NCI-H2196 (cell line): ENCODE data around the gene STK10.
A peak's percentile ranks its signal among the peaks of the same experiment; 100 is the strongest.
"Not testable (repeated sequence)": the region's sequence is repeated elsewhere in the genome, so short reads cannot be mapped to it uniquely, and the experiment has no call there.

Experiments
- DNase-seq: peaks from one replicate; lab custom pipeline; 2025; ENCODE audit not compliant: unreplicated experiment; lab: John Stamatoyannopoulos, UW

The STK10 gene

DNA sequence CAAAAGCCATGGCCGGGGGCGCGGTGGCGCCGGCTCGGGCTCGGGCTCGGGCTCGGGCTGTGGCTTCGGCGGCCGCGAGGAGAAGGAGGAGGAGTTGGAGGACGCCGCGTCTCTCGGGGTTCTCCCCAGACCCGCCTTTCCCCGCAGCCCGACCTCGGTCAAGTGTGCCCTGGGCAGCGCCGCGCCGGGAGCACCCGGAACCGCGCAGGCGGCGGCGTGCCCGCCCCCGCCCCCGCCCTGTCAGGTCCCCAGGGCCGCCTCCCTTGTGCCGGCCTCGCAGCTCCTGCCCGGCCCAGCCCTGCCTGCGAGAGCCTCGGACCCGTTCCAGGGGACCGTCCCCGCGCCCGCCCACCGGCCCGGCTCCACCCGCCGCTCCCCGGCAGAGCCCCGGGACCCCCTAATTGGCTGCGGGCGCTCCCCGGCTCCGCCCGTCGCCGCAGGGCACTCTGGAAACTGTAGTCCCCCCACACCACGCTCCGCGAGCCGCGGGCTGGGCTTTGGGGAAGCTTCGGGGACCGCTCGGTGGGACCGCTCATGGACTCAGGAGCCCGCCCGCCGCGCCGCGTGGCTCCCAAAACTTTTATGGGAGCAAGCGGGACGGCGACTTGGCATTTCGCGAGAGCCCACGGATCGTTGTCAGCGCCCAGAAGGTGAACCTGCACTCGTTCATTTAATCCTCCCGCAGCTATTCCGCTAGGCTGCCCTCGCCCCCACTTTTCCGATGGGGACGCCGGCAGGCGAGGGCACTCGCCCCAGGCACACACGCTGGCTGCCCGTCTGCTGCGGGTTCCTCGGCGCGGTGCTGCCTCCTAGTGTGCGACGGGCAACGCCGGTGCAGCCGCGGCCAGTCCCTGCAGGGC is at the start of gene STK10:
Gene STK10, minus strand, starts transcription at position 192 of the 860 bp plus-strand sequence. Its CDS starts 182 bp downstream, at position 10.
- peak; percentile 88 for DNase-seq

DNA sequence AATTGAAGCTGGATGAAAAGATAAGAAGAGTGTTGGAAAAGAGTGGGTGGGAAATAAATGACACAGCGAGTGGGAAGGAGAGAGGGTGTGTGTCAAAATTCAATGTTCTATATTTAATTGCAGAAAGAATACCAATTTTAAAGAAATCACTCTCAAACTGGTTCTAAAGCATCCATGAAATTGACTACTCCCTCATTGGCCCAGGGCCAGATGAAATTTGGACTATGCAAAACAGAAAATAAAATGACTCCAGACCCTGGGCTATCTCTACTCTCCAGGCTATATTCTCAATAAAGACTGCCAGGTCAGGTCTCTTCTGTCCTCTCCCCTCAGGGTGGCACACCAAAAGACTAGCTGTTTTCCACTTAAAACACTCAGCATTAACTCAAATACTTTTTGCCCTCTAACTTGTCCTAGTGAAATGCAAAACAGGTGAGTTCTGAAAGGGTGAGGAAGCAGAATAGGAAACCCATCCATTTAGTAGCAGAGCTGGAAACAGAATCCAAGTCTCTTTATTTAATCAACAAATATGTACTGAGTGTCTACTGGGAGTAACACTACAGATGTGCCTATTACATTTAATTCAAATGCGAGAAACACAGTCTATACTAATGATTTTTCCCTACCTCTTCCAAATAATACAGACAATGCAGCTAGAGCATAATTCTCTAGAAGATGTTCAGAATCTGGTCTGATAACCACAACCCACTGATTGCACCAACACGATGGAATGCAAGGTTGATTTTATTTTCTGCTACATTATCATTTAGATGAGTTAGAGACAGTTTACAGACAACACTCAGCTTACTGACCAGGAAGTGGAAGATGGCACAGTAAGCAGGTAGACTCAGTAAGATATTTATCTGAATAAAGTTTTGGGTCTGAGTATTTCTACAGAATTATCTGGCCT is 48.1 kb upstream of the STK10 start:
- DNase-seq = no peak

DNA sequence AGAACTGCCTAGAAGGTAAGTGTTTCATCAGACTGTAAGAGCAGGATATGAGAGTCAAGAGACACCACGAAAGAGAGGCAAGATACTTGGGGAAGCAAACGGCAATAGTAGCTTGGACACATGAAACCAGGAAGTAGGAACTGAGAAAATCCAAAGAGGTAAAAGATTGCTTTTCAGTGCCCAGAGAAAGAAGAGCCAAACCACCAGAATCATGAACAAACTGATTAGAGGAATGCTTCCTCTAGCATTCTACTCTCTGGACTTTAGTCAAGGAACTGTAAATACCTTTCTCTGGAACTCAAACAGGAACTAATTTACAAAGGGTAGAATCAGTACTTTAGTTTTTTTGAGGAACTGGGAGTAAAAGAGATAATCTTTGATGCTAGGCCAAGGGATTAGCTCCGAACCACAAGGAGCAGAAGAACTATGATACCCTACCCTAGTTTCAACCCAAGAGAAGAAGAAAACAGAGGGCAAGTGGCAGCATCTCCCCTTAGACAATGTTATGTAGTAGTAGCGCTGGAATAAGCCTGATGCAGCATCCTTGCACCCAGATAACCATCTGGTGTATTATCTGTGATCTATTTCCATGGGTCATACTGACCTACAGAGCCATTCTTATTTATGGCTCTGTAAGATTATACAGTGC is 47.2 kb upstream of the STK10 start:
- DNase-seq = no peak

DNA sequence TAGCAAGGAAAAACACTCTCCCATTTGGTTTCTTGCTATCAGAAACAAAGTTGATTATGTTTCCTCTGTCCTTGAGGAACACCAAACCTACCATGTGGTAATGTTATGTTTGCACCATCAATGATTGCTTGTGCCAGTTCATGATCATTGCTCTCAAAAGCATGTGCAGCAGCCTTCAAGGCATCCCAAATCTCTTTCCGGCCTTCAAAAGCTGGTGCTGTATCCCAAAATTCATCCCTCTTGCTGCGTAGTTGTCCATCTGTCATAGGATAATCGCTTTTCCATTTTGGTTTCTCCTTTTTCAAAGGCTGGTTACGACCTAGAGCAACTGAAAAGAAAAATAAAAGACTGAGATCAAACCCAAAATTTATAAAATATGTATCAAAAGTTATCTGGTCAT is 46.0 kb upstream of the STK10 start:
- no peak for DNase-seq

DNA sequence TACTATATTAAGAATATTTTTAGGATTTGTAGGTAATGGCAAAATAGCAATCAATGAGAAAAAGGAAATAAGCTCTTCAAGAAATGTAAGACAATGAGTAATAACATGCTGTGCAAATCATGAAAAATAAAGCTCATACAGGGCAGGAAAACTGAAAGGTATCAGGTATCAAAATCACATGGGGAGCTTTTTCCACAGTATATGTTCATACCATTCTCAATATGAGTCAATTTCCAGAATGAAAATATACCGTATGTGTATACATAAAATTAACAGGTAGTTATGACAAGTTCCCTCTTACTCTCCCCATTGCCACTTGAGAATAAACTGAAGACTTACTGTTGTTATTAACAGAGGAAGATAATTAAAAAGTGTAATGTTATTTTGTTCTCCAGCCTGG is 41.9 kb upstream of the STK10 start:
- no peak for DNase-seq

DNA sequence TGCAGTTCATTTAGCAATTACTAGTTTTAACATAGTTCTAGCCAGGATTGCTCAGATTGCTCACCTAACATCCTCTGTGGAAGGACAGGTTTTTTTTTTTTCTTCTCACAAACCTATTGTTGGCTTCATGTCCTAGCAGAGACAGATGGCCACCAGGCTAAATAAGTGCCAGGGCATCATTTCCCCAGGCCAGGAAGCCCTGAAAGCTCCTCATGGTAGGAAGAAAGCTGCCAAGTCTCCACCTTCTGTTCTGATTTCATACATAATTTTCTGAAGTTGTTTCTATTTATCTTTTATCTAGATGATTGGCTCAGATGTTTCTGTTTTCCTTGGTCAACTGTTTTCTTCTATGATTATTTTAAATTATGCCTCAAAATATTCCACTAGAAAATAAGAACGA is 37.0 kb upstream of the STK10 start:
- DNase-seq = no peak

DNA sequence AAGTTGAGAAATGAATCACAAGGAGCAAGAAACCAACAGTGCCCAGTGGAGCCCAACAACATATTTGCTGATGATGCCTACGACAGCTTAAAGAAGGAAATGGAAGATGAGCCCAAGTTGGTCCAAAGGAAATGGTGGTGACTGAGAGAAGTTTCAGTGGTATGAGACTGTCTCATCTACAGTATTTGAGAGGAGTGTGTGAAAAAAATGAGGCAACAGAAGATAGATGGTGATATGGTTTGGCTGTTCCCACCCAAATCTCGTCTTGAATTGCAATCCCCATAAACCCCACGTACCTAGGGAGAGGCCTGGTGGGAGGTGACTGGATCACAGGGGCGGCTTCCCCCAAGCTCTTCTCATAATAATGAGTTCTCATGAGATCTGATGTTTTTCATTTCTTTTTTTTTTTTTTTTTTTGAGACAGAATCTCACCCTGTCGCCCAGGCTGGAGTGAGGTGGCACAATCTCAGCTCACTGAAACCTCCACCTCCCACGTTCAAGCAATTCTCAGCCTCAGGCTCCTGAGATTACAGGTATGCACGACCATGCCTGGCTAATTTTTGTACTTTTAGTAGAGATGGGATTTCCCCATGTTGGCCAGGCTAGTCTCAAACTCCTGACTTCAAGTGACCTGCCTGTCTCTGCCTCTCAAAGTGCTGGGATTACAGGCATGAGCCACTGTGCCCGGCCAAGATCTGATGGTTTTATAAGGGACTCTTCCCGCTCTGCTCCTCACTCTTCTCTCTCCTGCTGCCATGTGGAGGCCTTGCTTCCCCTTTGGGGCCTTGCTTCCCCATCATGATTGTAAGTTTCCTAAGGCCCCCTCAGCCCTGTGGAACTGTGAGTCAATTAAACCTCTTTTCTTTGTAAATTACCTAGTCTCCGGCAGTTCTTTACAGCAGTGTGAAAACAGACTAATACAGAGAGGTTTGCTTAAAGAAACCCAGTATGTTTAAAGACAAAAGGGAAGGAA is 36.2 kb upstream of the STK10 start:
- DNase-seq = no peak

DNA sequence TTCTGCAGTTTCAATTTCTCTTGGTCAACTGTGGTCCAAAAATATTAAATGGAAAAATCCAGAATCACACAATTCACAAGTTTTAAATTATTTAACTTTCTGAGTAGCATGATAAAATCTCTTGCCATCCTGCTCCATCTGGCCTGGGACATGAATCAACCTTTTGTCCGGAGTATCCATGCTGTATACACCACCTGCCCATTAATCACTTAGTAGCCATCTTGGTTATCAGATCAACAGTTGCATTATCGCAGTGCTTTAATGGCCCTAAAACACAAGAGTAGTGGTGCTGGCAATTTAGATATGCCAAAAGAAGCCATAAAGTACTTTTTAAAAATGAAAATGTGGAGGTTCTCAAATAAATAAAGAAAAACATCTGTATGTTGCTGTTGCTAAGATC is 31.3 kb upstream of the STK10 start:
- no peak for DNase-seq

DNA sequence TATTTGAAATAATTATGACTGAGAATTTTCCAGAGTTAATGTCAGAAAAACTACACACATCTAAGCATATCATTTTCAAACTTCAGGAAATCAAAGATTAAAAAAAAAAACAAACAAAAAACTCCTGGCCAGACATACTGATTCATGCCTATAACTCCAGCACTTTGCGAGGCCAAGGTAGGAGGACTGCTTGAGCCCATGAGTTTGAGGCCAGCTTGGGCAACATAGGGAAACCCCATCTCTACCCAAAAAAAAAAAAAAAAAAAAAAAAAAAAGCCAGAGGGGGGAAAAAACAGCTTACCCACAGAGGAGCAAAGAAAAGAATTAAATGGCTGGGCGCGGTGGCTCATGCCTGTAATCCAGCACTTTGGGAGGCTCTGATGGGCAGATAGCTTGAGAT is 28.3 kb upstream of the STK10 start:
- no peak for DNase-seq

DNA sequence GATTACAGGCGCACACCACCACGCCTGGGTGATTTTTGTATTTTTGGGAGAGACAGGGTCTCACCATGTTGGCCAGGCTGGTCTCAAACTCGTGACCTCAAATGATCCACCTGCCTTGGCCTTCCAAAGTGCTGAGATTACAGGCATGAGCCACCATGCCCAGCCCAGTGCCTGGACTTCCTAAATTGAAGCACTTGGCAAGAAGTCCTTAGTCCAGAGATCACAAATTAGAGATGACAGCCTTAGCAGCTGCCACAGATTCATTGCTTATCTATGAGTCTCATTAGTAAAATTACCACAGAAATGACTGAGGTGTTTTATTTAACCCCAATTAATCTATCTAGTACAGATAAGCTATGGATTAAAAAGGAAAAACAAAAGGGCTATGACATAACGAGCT is 25.1 kb upstream of the STK10 start:
- DNase-seq = no peak

DNA sequence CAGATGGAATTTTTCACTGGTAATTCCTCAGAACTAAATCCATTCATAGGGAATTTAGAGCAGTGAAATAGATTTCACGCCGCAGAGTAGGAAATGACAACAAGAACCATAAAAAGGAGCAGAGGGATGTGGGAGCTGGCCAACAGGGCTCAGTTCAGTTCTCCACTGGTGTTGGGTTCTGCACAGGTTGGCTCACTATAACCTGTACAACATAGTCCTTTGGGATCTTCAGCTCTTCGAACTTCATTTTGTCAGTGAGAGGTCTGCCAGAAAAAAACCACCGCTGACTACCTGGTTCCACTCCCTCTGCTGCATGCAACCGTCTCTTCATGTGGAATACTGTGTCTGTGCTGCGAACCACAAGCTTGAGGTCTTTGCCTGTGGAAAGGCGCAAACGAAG is 23.7 kb upstream of the STK10 start:
- no peak for DNase-seq

DNA sequence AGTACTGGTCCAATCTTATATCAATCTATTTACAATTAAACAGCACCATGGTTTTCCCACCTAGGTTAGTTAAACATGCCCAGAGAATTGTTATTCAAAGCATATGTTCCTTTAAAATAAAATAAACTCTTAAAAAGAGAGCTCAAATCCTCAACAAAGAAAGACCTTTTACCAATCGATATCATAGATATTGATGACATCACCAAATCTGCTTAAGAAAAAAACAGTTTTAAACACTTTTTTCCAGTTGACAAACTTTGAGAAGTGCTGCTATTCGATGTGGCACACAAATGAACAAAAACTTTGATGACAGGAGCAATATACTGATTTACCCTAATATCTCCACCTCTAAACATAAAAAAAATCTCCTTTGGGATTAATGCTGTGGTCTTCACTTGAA is 21.7 kb upstream of the STK10 start:
- no peak for DNase-seq

DNA sequence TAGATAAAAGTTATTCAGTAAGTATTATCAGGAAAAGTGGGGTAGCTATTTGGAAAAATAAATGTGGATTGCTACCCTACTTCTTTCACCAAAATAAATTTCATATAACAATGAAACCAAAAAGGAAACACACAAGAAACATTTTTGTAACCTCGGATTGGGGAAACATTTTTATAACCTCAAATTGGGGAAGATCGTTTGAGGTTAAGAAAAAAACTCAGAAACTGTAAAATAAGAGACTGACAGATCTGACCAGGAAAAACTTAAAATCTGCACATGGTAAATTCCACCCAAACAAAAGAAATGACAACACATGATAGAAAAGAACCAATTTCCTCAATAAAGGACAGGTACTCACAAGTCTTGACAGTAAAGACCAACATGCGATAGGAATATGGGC is 19.5 kb upstream of the STK10 start:
- DNase-seq = no peak

DNA sequence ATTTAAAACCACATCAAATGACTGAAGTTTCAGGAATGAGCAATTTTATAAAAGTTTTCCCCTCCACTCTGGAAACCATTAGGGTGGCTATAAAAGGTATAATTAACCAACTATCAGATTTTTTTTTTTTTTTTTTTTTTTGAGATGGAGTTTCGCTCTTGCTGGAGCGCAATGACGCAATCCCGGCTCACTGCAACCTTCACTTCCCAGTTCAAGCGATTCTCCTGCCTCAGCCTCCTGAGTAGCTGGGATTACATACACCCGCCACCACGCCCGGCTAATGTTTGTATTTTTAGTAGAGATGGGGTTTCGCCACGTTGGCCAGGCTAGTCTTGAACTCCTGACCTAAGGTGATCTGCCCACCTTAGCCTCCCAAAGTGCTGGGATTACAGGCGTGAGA is 18.0 kb upstream of the STK10 start:
- DNase-seq = not testable (repeated sequence)

DNA sequence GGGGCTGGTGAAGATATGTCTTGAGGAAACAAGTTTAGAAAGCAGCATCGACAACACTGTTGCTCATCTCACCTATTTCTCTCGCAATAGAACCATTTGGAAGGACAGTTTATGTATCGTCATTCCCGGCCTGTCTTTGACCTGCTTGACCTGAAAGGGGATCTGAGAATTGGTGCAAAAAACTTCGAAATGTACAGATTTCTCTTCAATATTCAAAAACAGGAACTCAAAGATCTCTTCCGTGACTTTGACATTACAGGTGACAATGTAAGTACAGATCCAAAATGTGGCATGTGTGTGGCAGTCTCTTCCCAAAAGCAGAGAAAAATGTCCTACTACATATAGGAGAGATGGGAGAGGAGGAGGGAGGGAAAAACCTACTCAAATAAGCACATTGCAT is 12.5 kb upstream of the STK10 start:
- DNase-seq = no peak

DNA sequence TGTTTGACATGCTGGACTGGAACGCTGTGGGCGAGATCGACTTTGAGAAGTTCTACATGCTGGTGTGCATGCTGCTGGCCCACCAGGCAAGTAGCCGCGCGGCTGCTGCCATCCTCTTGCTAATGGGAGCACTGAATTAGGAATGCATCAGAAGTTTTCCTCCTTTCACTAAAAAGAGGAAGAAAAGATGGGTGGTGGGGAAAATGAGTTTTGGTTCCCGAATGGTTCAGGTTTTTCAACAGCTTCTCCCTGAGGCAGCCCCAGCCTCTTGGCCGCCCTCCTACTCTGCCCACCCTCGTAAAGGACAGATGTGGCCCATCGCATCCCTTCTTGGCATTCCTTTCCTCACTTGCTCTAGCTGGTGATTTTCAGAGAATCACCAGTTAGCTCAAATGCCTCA is 11.4 kb upstream of the STK10 start:
- DNase-seq = no peak

DNA sequence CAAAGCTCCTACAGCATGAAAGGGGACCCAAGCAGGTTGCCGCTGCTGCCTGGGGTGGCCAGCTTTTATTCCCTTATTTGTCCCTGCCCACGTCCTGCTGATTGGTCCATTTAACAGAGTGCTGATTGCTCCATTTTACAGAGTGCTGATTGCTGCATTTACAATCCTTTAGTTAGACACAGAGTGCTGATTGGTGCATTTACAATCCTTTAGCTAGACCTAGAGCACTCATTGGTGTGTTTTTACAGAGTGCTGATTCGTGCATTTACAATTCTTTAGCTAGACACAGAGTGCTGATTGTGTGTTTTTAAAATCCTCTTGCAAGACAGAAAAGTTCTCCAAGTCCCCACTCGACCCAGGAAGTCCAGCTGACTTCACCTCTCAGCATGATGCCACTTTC is 9.8 kb upstream of the STK10 start:
- not testable (repeated sequence) for DNase-seq

DNA sequence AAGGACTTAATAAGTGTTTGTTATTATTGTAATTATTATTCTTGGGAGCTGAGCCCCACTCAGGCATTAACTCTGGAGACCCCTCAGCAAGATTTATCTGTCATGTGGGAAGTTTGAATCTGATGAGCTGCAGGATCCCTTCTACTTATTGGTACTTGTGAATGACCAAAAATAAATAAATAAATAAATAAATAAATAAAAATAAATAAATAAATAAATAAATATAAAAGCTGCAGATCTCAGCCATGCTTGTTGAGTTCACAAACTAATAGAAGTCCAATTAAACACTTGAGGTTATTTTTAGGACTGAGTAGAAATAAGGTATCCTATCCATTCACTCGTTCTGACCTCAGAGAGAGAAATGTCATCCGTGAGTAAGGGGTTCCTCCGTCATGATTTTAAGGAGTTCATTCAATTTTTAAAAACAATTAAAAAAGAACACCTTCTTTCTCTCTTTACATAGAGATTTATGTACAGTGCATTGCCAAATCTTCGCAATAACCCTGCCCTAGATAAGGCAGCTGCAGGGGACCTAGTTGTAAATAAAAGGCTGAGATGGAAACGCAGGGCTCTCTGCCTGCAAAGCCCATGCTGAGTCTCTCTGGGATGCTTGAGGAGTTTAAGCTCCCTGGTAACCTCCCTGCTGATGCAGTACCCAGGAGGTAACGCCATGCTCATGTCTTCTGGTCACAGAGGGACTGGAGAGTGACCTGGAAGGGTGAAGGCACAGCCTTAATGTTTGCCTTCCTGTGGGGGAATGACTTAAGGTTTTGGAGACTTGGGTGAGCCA is 7.2 kb upstream of the STK10 start:
- no peak for DNase-seq

DNA sequence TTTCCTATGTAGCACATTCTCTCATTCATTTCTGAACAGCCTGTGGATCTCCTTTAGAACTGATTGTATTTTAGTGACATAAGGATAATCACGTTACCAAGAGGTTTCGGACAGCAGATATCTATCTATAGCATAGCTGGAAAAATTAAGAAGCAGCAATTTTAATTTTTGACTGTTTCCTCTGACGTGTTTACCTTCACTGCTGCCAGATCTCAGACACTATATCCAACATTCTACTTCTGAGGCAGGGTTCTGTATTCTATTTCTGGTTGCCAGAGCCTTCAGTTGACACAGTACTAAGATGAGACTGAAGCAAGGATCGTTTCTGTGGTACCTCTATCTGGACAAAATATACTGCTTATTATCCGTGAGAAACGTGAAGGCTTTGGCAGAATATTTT is 5.8 kb upstream of the STK10 start, which contains the start of gene EFCAB9:
Gene EFCAB9, plus strand, starts transcription at position 301 of the 400 bp plus-strand sequence. Its CDS starts 1 bp downstream, at position 302.
- no peak for DNase-seq
